ENCODE data around the gene FCHSD2. TPM values are rescaled to one million over a fixed set of nuclear protein-coding genes. Genes with fewer than 3 reads are reported as not detected.
"Not testable (repeated sequence)": the region's sequence is repeated elsewhere in the genome, so short reads cannot be mapped to it uniquely, and the experiment has no call there.

The FCHSD2 gene
- total RNA-seq, 1 experiment from 2014 or later: 5.7 TPM

GRCh38 chr11:73072935-73073481 is 69.1 kb downstream of the FCHSD2 start:
- no peaks in the 10 kb centered on the region for H3K9me3 ChIP-seq (replicated peaks)
- no peaks in the 10 kb centered on the region for H3K27me3 ChIP-seq (replicated peaks)
- H3K27ac ChIP-seq: no peak overlapping the region
- no peaks in the 10 kb centered on the region for H3K36me3 ChIP-seq
- no peak overlapping the region for H3K4me3 ChIP-seq
- DNase-seq (ENCODE audit: low read depth in 1 of 2, low spot score in 2 of 2): no peak
- H3K4me1 ChIP-seq (replicated peaks): peaks cover 9% of the 10 kb centered on the region; the same call in 1 of the 2 replicates

- Histone ChIP-seq H3K9me3 (replicated peaks) (no peaks in the 10 kb centered on the region), H3K27me3 (replicated peaks) (no peaks in the 10 kb centered on the region), H3K4me3 (no peak overlapping the region), H3K27ac (no peak overlapping the region), H3K4me1 (replicated peaks) (peaks cover 9% of the 10 kb centered on the region; the same call in 1 of the 2 replicates), H3K36me3 (no peaks in the 10 kb centered on the region)
- DNase-seq (ENCODE audit: low read depth in 1 of 2, low spot score in 2 of 2): no peak
These were observed 71.5 kb downstream of the FCHSD2 start for GRCh38 chr11:73070653-73071052.

DNA sequence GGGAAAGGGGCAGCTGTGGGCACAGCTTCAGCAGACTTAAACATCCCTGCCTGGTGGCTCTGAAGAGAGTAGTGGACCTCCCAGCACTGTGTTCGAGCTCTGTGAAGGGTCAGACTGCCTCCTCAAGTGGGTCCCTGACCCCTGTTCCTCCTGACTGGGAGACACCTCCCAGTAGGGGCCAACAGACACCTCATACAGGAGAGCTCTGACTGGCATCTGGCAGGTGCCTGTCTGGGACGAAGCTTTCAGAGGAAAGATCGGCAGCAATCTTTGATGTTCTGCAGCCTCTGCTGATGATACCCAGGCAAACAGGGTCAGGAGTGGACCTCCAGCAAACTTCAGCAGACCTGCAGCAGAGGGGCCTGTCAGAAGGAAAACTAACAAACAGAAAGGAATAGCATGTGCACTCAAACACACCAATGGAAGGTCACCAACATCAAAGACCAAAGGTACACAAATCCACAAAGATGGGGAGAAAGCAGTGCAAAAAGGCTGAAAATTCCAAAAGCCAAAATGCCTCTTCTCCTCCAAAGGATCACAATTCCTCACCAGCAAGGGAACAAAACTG is 80.2 kb downstream of the FCHSD2 start:
- H3K27ac ChIP-seq; DNase-seq (ENCODE audit: low read depth in 1 of 2, low spot score in 2 of 2); H3K4me3 ChIP-seq; H3K27me3 ChIP-seq (replicated peaks); H3K4me1 ChIP-seq (replicated peaks); H3K9me3 ChIP-seq (replicated peaks); H3K36me3 ChIP-seq: not testable (repeated sequence)

GRCh38 chr11:73061434-73061833 is 80.7 kb downstream of the FCHSD2 start:
- not testable (repeated sequence) for H3K9me3 ChIP-seq (replicated peaks)

GRCh38 chr11:73059915-73060314 is 82.2 kb downstream of the FCHSD2 start:
- Histone ChIP-seq H3K4me3 (no peak overlapping the region), H3K4me1 (replicated peaks) (no peaks in the 10 kb centered on the region), H3K36me3 (no peaks in the 10 kb centered on the region), H3K27ac (no peak overlapping the region), H3K27me3 (replicated peaks) (no peaks in the 10 kb centered on the region), H3K9me3 (replicated peaks) (no peaks in the 10 kb centered on the region)
- DNase-seq (ENCODE audit: low read depth in 1 of 2, low spot score in 2 of 2): no peak

More at GRCh38 chr11:73061434-73061833, 80.7 kb downstream of the FCHSD2 start:
- H3K4me1 ChIP-seq (replicated peaks); DNase-seq (ENCODE audit: low read depth in 1 of 2, low spot score in 2 of 2); H3K36me3 ChIP-seq; H3K27me3 ChIP-seq (replicated peaks); H3K4me3 ChIP-seq; H3K27ac ChIP-seq: not testable (repeated sequence)

- Histone ChIP-seq H3K9me3 (replicated peaks) (no peaks in the 10 kb centered on the region), H3K27me3 (replicated peaks) (no peaks in the 10 kb centered on the region), H3K36me3 (no peaks in the 10 kb centered on the region), H3K4me3 (no peak overlapping the region), H3K27ac (no peak overlapping the region), H3K4me1 (replicated peaks) (no peaks in the 10 kb centered on the region)
- no peak for DNase-seq (ENCODE audit: low read depth in 1 of 2, low spot score in 2 of 2)
These were observed 83.0 kb downstream of the FCHSD2 start for GRCh38 chr11:73058989-73059674.

GRCh38 chr11:73055655-73056354 is 86.3 kb downstream of the FCHSD2 start:
- Histone ChIP-seq H3K4me3 (no peak overlapping the region), H3K27me3 (replicated peaks) (no peaks in the 10 kb centered on the region), H3K4me1 (replicated peaks) (no peaks in the 10 kb centered on the region), H3K36me3 (no peaks in the 10 kb centered on the region), H3K27ac (no peak overlapping the region), H3K9me3 (replicated peaks) (no peaks in the 10 kb centered on the region)
- no peak for DNase-seq (ENCODE audit: low read depth in 1 of 2, low spot score in 2 of 2)

DNA sequence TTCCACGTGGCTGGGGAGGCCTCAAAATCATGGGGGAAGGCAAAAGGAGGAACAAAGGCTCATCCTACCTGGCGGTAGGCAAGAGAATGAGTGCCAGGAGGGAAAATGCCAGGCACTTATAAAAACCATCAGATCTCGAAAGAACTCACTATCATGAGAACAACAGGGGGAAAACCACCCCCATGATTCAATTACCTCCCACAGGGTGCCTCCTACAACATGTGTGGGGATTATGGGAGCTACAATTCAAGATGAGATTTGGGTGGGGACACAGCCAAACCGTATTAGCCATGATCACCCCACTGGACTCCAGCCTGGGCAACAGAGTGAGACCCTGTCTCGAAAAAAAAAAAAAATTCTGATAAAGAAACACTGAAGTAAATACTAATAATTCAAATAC is 87.1 kb downstream of the FCHSD2 start:
- no peak overlapping the region for H3K4me3 ChIP-seq
- no peak overlapping the region for H3K27ac ChIP-seq
- no peaks in the 10 kb centered on the region for H3K27me3 ChIP-seq (replicated peaks)
- DNase-seq (ENCODE audit: low read depth in 1 of 2, low spot score in 2 of 2): no peak
- no peaks in the 10 kb centered on the region for H3K9me3 ChIP-seq (replicated peaks)
- H3K36me3 ChIP-seq: no peaks in the 10 kb centered on the region
- H3K4me1 ChIP-seq (replicated peaks): no peaks in the 10 kb centered on the region

DNA sequence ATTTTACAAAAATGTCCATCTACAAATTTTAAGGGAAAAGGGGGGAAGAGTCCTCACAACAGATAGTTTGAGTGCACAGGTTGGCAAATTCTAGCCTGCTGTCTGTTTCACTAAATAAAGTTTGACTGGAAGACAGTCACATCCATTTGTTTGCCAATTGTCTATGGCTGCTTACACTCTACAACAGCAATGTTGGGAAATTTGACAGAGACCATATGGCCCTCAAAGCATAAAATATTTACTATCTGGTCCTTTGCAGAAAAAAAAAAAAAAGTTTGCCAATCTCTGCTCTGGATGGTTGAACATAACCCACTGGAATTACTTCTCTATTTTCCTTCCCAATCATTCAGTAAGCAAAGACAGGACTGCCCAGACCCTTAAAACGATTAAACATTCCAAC is 88.2 kb downstream of the FCHSD2 start:
- Histone ChIP-seq H3K9me3 (replicated peaks) (no peaks in the 10 kb centered on the region), H3K4me1 (replicated peaks) (no peaks in the 10 kb centered on the region), H3K36me3 (no peaks in the 10 kb centered on the region), H3K27me3 (replicated peaks) (no peaks in the 10 kb centered on the region), H3K4me3 (no peak overlapping the region), H3K27ac (no peak overlapping the region)
- no peak for DNase-seq (ENCODE audit: low read depth in 1 of 2, low spot score in 2 of 2)

DNA sequence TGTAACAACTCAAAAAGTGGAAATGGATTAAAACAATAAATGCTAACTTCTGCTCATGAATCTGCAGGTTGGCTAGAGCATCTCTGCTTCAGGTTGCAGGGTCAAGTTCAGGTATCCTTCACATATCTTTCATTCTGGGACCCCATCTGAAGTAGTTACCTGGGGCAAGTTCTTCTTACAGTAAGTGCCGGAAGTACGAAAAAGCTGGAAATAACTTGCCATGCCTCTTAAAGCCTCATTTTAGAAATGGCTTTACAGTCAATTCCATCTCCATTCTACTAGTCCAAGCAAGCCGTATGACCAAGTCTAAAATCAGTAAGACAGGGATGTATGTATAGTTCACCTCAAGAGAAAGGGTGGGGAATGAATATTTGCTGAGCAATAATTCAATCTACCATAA is 93.7 kb downstream of the FCHSD2 start:
- DNase-seq (ENCODE audit: low read depth in 1 of 2, low spot score in 2 of 2): no peak
- Histone ChIP-seq H3K9me3 (replicated peaks) (no peaks in the 10 kb centered on the region), H3K27ac (no peak overlapping the region), H3K4me3 (no peak overlapping the region), H3K4me1 (replicated peaks) (no peaks in the 10 kb centered on the region), H3K27me3 (replicated peaks) (no peaks in the 10 kb centered on the region), H3K36me3 (no peaks in the 10 kb centered on the region)

- Histone ChIP-seq H3K27ac (no peak overlapping the region), H3K27me3 (replicated peaks) (no peaks in the 10 kb centered on the region), H3K4me3 (no peak overlapping the region), H3K36me3 (no peaks in the 10 kb centered on the region), H3K4me1 (replicated peaks) (no peaks in the 10 kb centered on the region), H3K9me3 (replicated peaks) (no peaks in the 10 kb centered on the region)
- no peak for DNase-seq (ENCODE audit: low read depth in 1 of 2, low spot score in 2 of 2)
These were observed 94.2 kb downstream of the FCHSD2 start for GRCh38 chr11:73047773-73048371.

DNA sequence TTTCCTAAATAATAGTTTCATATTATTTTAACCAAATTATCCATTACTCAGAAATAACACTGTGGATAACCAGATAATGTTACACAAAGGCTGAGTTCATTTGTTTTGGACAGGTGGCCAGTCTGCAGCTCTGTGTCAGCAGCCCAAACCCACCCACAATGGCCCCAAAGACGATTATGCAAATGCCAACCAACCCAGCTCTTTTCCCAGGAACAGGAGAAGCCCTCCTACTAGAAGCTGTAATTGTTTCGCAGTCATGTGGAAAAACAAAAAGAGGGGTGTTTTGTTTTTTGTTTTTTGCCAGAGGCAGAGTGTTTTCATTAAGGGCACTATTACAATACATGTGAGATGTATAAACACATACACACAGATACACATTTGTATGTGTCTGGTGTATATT is 102.1 kb downstream of the FCHSD2 start:
- H3K4me1 ChIP-seq (replicated peaks): no peaks in the 10 kb centered on the region
- H3K4me3 ChIP-seq: no peak overlapping the region
- H3K9me3 ChIP-seq (replicated peaks): no peaks in the 10 kb centered on the region
- no peaks in the 10 kb centered on the region for H3K27me3 ChIP-seq (replicated peaks)
- H3K27ac ChIP-seq: no peak overlapping the region
- DNase-seq (ENCODE audit: low read depth in 1 of 2, low spot score in 2 of 2): no peak
- no peaks in the 10 kb centered on the region for H3K36me3 ChIP-seq

- Histone ChIP-seq H3K4me1 (replicated peaks) (no peaks in the 10 kb centered on the region), H3K9me3 (replicated peaks) (no peaks in the 10 kb centered on the region), H3K27me3 (replicated peaks) (no peaks in the 10 kb centered on the region), H3K27ac (no peak overlapping the region), H3K36me3 (no peaks in the 10 kb centered on the region), H3K4me3 (no peak overlapping the region)
- no peak for DNase-seq (ENCODE audit: low read depth in 1 of 2, low spot score in 2 of 2)
These were observed 107.3 kb downstream of the FCHSD2 start for GRCh38 chr11:73034777-73035176.

- no peak overlapping the region for H3K4me3 ChIP-seq
- no peaks in the 10 kb centered on the region for H3K27me3 ChIP-seq (replicated peaks)
- DNase-seq (ENCODE audit: low read depth in 1 of 2, low spot score in 2 of 2): no peak
- no peaks in the 10 kb centered on the region for H3K36me3 ChIP-seq
- no peaks in the 10 kb centered on the region for H3K9me3 ChIP-seq (replicated peaks)
- H3K27ac ChIP-seq: no peak overlapping the region
- H3K4me1 ChIP-seq (replicated peaks): no peaks in the 10 kb centered on the region
These were observed 107.8 kb downstream of the FCHSD2 start for GRCh38 chr11:73034331-73034730.

Data from SJSA1 (cell line).